ENCODE measurements around the gene RTEL1. TPM values are rescaled to one million over a fixed set of nuclear protein-coding genes. Genes with fewer than 3 reads are reported as not detected.
A peak's percentile ranks its signal among the peaks of the same experiment; 100 is the strongest.
"Not testable (repeated sequence)": the region's sequence is repeated elsewhere in the genome, so short reads cannot be mapped to it uniquely, and the experiment has no call there.

The RTEL1 gene
- total and polyA plus RNA-seq, 9 donors: 6.2 to 44.2 (median 21.3) TPM

DNA sequence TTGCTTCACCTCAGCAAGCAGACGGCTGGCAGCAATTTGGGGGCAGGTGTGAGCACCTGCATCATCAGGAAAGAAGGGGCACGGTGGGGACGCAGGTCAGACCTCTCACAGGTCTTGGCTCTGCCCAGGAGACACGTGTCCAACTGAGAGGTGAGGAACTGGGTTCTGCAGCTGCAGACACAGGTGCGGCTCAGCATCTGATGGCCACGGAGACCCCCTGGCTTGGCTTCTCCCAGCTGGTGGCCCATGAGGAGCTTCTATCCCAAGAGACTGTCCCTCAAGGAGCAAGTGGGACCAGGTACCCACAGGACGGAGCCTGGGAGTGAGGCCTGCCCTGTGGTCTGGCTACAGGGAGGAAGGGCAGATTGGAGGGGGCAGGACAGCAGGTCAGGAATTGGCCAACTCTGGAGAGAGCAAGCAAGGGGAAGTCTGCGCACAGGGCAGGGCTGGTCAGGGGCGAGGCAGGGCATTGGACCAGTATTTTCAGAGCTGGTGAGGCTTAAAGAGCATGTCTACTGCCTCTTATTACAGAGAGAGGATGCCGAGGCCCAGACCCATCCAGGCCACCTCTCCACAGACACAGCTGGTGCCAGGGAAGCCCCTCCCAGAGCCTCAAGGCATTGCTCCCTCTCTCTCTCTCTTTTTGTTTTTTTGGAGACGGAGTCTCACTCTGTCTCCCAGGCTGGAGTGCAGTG is 9.1 kb upstream of the RTEL1 start:
- TF ChIP-seq, protein P1, sequence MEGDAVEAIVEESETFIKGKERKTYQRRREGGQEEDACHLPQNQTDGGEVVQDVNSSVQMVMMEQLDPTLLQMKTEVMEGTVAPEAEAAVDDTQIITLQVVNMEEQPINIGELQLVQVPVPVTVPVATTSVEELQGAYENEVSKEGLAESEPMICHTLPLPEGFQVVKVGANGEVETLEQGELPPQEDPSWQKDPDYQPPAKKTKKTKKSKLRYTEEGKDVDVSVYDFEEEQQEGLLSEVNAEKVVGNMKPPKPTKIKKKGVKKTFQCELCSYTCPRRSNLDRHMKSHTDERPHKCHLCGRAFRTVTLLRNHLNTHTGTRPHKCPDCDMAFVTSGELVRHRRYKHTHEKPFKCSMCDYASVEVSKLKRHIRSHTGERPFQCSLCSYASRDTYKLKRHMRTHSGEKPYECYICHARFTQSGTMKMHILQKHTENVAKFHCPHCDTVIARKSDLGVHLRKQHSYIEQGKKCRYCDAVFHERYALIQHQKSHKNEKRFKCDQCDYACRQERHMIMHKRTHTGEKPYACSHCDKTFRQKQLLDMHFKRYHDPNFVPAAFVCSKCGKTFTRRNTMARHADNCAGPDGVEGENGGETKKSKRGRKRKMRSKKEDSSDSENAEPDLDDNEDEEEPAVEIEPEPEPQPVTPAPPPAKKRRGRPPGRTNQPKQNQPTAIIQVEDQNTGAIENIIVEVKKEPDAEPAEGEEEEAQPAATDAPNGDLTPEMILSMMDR (IDR thresholded peaks at IDR 0.05): no peak
- no peak for TF ChIP-seq POLR2A (IDR thresholded peaks at IDR 0.05)
- TF ChIP-seq EP300 (IDR thresholded peaks at IDR 0.05): no peak
- Histone ChIP-seq H3K9me3 (no peaks in the 10 kb centered on the region), H3K27ac (no peak overlapping the region), H3K36me3 (no peaks in the 10 kb centered on the region), H3K4me3 (no peak overlapping the region), H3K4me1 (ENCODE audit: insufficient read depth) (peaks cover 15% of the 10 kb centered on the region), H3K27me3 (no peaks in the 10 kb centered on the region)
- DNase-seq: no peak
- WGBS, 3 donors: 81 to 85% (median 82%) methylated on average over 11 of the region's 11 CpGs
- intact Hi-C loops (cut with DNase I): loop anchor here in 1 of 4 donors (10.0 kb wide), 1 partner anchor 114 kb away; the partner anchor contains the start of gene PTK6

DNA sequence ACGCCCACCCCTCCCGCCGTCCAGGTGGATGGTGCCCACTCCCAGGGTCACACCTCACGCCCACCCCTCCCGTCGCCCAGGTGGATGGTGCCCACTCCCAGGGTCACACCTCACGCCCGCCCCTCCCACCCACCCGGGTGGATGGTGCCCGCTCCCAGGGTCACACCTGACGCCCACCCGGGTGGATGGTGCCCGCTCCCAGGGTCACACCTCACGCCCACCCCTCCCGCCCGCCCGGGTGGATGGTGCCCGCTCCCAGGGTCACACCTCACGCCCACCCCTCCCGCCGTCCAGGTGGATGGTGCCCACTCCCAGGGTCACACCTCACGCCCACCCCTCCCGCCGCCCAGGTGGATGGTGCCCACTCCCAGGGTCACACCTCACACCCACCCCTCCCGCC is 7.6 kb upstream of the RTEL1 start:
- peaks cover 15% of the 10 kb centered on the region for H3K4me1 ChIP-seq (ENCODE audit: insufficient read depth)
- WGBS, 3 donors: 36 to 80% (median 38%) methylated on average over 6 to 25 of the region's 25 CpGs
- H3K27ac ChIP-seq; DNase-seq; H3K4me3 ChIP-seq; H3K27me3 ChIP-seq; H3K36me3 ChIP-seq; H3K9me3 ChIP-seq; intact Hi-C loops (cut with DNase I): not testable (repeated sequence)

DNA sequence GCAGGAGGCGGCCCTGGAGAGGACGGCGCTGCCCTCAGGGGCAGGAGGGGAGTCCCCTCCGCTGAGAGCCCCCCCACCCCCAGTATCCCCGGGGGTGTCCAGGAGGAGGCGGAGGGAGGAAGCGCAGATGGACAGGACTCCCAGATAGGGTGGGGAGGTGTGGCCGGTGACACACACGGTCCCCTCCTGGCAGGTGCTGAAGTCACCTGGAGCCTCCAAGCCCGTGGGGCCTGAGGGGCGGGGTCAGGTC is 6.2 kb upstream of the RTEL1 start:
- intact Hi-C loops (cut with DNase I): no loop called here
- no peaks in the 10 kb centered on the region for H3K9me3 ChIP-seq
- H3K36me3 ChIP-seq: no peaks in the 10 kb centered on the region
- H3K4me3 ChIP-seq: peak overlapping the region; percentile 41
- no peak for TF ChIP-seq EP300 (IDR thresholded peaks at IDR 0.05)
- peak in 2 of 5 donors; percentile 47 to 73 for DNase-seq
- no peaks in the 10 kb centered on the region for H3K27me3 ChIP-seq
- no peak overlapping the region for H3K27ac ChIP-seq
- peaks cover 15% of the 10 kb centered on the region for H3K4me1 ChIP-seq (ENCODE audit: insufficient read depth)
- WGBS, 3 donors: 6 to 20% (median 9%) methylated on average over 9 to 11 of the region's 11 CpGs

DNA sequence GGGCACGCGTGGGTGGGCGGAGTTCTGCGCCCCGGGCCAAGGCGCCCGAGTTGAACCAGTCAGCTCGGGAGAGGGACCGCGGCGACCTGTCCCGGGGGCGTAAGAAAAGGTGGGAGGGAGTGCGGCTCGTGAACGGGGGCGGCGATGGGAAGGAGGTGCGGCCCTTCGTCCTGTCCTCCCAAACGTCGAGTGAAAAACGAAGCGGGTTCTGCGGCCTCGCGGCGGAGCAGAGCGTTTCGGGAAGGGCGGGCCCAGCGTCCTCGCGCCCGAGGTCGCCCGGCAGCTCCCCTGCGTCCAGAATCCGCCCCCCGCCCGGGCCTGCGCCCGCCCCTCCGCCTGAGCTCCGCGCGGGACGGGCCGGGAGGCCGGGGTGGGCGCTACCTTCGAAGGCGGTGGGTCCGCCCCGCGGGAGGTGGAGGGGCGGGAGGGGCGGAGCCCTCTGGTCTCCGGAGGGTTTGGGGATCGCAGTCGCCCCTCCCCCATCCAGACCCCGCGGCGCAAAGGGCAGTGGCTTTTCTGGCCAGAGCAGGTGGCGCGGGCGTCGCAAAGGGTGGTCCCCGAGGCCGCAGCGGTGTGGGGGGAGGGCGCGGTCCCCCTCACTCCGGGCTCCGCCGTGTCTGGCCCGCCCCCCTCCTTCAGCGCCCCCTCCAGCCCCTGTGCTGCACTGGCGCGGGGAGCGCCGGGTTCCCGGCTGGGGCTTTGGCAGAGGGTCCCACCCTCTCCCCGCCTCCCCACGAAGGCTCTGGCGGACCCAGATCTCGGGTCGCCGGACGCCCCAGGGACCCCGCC is 5.7 kb upstream of the RTEL1 start:
- Histone ChIP-seq H3K9me3 (no peaks in the 10 kb centered on the region), H3K27me3 (no peaks in the 10 kb centered on the region), H3K27ac (no peak overlapping the region), H3K4me1 (ENCODE audit: insufficient read depth) (peaks cover 19% of the 10 kb centered on the region), H3K36me3 (no peaks in the 10 kb centered on the region), H3K4me3 (peak overlapping the region; percentile 41)
- intact Hi-C loops (cut with DNase I): no loop called here
- TF ChIP-seq EP300 (IDR thresholded peaks at IDR 0.05) (no peak), POLR2A (IDR thresholded peaks at IDR 0.05) (no peak)
- TF ChIP-seq, protein P1 (IDR thresholded peaks at IDR 0.05): no peak
- DNase-seq: peak; percentile 46 to 77 (median 73)
- 0% methylated on average over 53 to 91 of the region's 91 CpGs for WGBS, 3 donors

DNA sequence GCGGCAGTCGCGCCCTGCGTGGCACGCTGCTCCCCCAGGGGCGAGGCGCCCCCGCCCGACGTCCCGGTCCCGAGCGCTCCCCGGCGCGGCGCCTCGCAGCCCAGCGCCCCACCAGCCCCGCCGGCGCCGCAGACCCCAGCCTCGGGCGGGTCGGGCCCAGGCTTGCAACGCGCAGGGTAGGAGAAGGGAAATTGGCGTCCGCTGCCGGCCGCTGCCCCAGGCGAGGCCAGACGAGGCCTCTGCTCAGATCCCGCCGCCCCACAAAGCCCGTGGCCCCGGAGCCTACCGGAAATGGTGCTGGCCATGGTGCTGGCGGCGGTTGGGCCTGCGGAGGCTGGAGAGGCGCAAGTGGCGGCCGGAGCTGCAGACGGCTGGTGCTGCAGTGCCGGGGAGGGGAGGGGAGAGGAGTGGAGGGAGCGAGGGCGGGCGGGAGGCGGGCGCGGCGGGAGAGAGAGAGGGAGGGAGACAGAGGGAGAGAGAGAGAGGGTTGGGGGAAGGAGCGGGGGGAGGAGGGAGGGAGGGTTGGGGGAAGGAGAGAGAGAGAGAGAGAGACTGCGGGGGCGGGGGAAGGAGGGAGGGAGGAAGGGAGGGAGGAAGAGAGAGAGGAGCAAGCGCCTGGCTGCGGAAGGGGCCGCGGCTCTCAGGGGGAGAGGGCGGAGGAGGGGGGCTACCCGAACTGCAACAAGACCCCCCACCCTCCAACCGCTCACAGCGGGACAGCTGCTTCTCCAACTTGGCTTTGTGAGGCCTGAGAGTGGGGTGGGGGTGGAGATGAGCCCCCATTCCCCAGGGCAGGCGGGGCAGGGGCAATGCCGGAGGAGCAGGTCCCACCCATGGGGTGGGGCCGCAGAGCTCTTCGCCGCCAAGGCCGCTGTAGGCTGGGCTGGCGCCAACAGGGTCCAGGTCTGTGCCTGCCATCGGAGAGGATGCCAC is 4.8 kb upstream of the RTEL1 start, which contains the start of gene STMN3:
STMN3 (minus strand) TSS at position 384 of the 933 bp plus-strand sequence; CDS start at position 305, 79 bp downstream.
- peak; percentile 93 to 97 (median 94) for DNase-seq
- H3K9me3 ChIP-seq: no peaks in the 10 kb centered on the region
- peaks cover 21% of the 10 kb centered on the region for H3K4me1 ChIP-seq (ENCODE audit: insufficient read depth)
- 1 to 3% (median 1%) methylated on average over 17 to 73 of the region's 73 CpGs for WGBS, 3 donors
- TF ChIP-seq POLR2A (IDR thresholded peaks at IDR 0.05): peak; percentile 26
- no peak for TF ChIP-seq EP300 (IDR thresholded peaks at IDR 0.05)
- no peaks in the 10 kb centered on the region for H3K27me3 ChIP-seq
- peak within 1 kb of the TSS; percentile 41 for H3K4me3 ChIP-seq
- no peaks in the 10 kb centered on the region for H3K36me3 ChIP-seq
- intact Hi-C loops (cut with DNase I): no loop called here
- H3K27ac ChIP-seq: peak within 1 kb of the TSS in 1 of 2 donors; percentile 41
